IMR-90 (cell line): ENCODE data around the gene AAMDC. TPM values are rescaled to one million over a fixed set of nuclear protein-coding genes. Genes with fewer than 3 reads are reported as not detected.

Source experiments
- ATAC-seq: fragments of 200-7000 bp; cut with Tn5 transposase; 2 replicates; pipeline ENCODE4 v1.9.1; 2020; ENCODE audit warnings: low read depth, mild to moderate bottlenecking, moderate library complexity
- BruUV-seq: library from RNA; stranded (reverse); fragments of 400-500 nt; replicated peaks from 2 replicates; lab custom pipeline; 2021; lab: Mats Ljungman, UMichigan
- CTCF ChIA-PET: fragments of 300-600 bp; formaldehyde crosslinking; extraction: SDS; loops from one replicate; lab custom pipeline; 2021; ENCODE audit warnings: antibody characterized with exemption; lab: Yijun Ruan, JAX
- POLR2A ChIA-PET: fragments of 300-600 bp; sonication (Branson Sonifier 250); formaldehyde crosslinking; loops from one replicate; lab custom pipeline; 2022; ENCODE audit warnings: antibody characterized with exemption; ENCODE audit not compliant: unreplicated experiment; lab: Charles Lee
- DNase-seq: peaks from one replicate; pipeline ENCODE4 v3.0.0; 2013
- H2AFZ ChIP-seq: replicated peaks from 2 replicates; pipeline ENCODE3; 2013; ENCODE audit warnings: low read length, mild to moderate bottlenecking; ENCODE audit not compliant: poor library complexity
- H2AK5ac ChIP-seq: 2 replicates; pipeline ENCODE4 v1.6.1; 2013; ENCODE audit warnings: low read depth, low read length, inconsistent platforms
- H2AK9ac ChIP-seq: replicated peaks from 2 replicates; pipeline ENCODE3; 2013; ENCODE audit warnings: mild to moderate bottlenecking, low read depth, low read length, moderate library complexity; ENCODE audit not compliant: poor library complexity
- H2BK120ac ChIP-seq: 2 replicates; pipeline ENCODE4 v1.6.1; 2013; ENCODE audit warnings: low read depth, low read length, inconsistent platforms
- H2BK15ac ChIP-seq: 3 replicates; pipeline ENCODE4 v1.6.1; 2013; ENCODE audit warnings: low read depth, low read length, inconsistent platforms
- H2BK20ac ChIP-seq: 2 replicates; pipeline ENCODE4 v1.6.1; 2013; ENCODE audit warnings: low read depth, mild to moderate bottlenecking, inconsistent platforms, low read length, moderate library complexity
- H2BK5ac ChIP-seq: 2 replicates; pipeline ENCODE4 v1.6.1; 2013; ENCODE audit warnings: mild to moderate bottlenecking, low read depth, low read length, inconsistent platforms; ENCODE audit not compliant: poor library complexity, severe bottlenecking
- H3K14ac ChIP-seq: replicated peaks from 2 replicates; pipeline ENCODE4 v1.6.1; 2013; ENCODE audit warnings: low read depth, low read length, inconsistent platforms
- H3K18ac ChIP-seq: 2 replicates; pipeline ENCODE4 v1.6.1; 2013; ENCODE audit warnings: low read depth, low read length, control low read depth
- H3K23ac ChIP-seq: 2 replicates; pipeline ENCODE4 v1.6.1; 2013; ENCODE audit warnings: low read depth, low read length, inconsistent platforms
- H3K27ac ChIP-seq: 2 replicates; pipeline ENCODE4 v1.5.1; 2013; ENCODE audit warnings: mild to moderate bottlenecking, control low read depth, low read length; ENCODE audit not compliant: insufficient read depth
- H3K27me3 ChIP-seq: 2 replicates; pipeline ENCODE4 v1.6.1; 2013; ENCODE audit warnings: low read length; ENCODE audit not compliant: control insufficient read depth, insufficient read depth
- H3K36me3 ChIP-seq: 2 replicates; pipeline ENCODE4 v1.6.1; 2013; ENCODE audit warnings: low read length, mixed read lengths; ENCODE audit not compliant: control insufficient read depth, insufficient read depth
- H3K4ac ChIP-seq: 2 replicates; pipeline ENCODE4 v1.6.1; 2013; ENCODE audit warnings: low read depth, low read length, inconsistent platforms
- H3K4me1 ChIP-seq: 2 replicates; pipeline ENCODE4 v1.6.1; 2013; ENCODE audit warnings: low read length, mixed read lengths; ENCODE audit not compliant: control insufficient read depth, insufficient read depth
- H3K4me2 ChIP-seq: 2 replicates; pipeline ENCODE4 v1.6.1; 2013; ENCODE audit warnings: low read depth, mild to moderate bottlenecking, control low read depth, low read length, moderate library complexity
- H3K4me3 ChIP-seq: 2 replicates; pipeline ENCODE4 v1.5.1; 2013; ENCODE audit warnings: low read depth, mild to moderate bottlenecking, control low read depth, low read length, moderate library complexity; ENCODE audit not compliant: insufficient read depth
- H3K56ac ChIP-seq: 2 replicates; pipeline ENCODE4 v1.6.1; 2013; ENCODE audit warnings: low read length, inconsistent platforms; ENCODE audit not compliant: insufficient read depth; ENCODE audit errors: extremely low read depth
- H3K79me1 ChIP-seq, 2 experiments: 2 replicates each; pipeline ENCODE4 v1.6.1; 2013; ENCODE audit warnings: low read length in 2 of 2, inconsistent platforms in 1 of 2, low read depth in 1 of 2
- H3K9ac ChIP-seq: 2 replicates; pipeline ENCODE4 v1.6.1; 2013; ENCODE audit warnings: low read depth, low read length, control low read depth
- H3K9me1 ChIP-seq: 2 replicates; pipeline ENCODE4 v1.6.1; 2013; ENCODE audit warnings: low read length, inconsistent platforms; ENCODE audit not compliant: insufficient read depth
- H3K9me3 ChIP-seq: 2 replicates; pipeline ENCODE4 v1.6.1; 2013; ENCODE audit warnings: low read length; ENCODE audit not compliant: control insufficient read depth, insufficient read depth
- H4K20me1 ChIP-seq: 2 replicates; pipeline ENCODE4 v1.6.1; 2013; ENCODE audit warnings: low read length, inconsistent platforms; ENCODE audit not compliant: insufficient read depth
- H4K5ac ChIP-seq: 2 replicates; pipeline ENCODE4 v1.6.1; 2013; ENCODE audit warnings: mild to moderate bottlenecking, low read depth, low read length, control low read depth
- H4K8ac ChIP-seq, 2 experiments: 2 replicates each; pipeline ENCODE4 v1.6.1; 2013; ENCODE audit warnings: low read depth in 2 of 2, low read length in 2 of 2, control low read depth in 1 of 2, inconsistent platforms in 1 of 2
- H4K91ac ChIP-seq: 2 replicates; pipeline ENCODE4 v1.6.1; 2013; ENCODE audit warnings: low read depth, low read length, inconsistent platforms; ENCODE audit not compliant: insufficient read depth
- BHLHE40 ChIP-seq: fragments of 150-350 bp; IDR thresholded peaks from 2 replicates; pipeline ENCODE4 v1.6.1; 2016; ENCODE audit warnings: mild to moderate bottlenecking, low read depth, low read length
- CEBPB ChIP-seq: IDR thresholded peaks from 2 replicates; pipeline ENCODE4 v1.6.1; 2012; ENCODE audit warnings: low read depth, low read length, improper control_type of control experiment
- CHD1 ChIP-seq: IDR thresholded peaks from 2 replicates; pipeline ENCODE4 v1.6.1; 2012; ENCODE audit warnings: low read depth, low read length, improper control_type of control experiment
- FOS ChIP-seq: fragments of 150-350 bp; IDR thresholded peaks from 2 replicates; pipeline ENCODE4 v1.6.1; 2016; ENCODE audit warnings: low read depth, low read length
- MAFK ChIP-seq: IDR thresholded peaks from 2 replicates; pipeline ENCODE4 v1.6.1; 2012; ENCODE audit warnings: low read depth, low read length, improper control_type of control experiment
- MAZ ChIP-seq: IDR thresholded peaks from 2 replicates; pipeline ENCODE4 v1.6.1; 2012; ENCODE audit warnings: low read depth, mild to moderate bottlenecking, low read length, improper control_type of control experiment, moderate library complexity, borderline replicate concordance
- MXI1 ChIP-seq: IDR thresholded peaks from 2 replicates; pipeline ENCODE4 v1.6.1; 2012; ENCODE audit warnings: low read depth, mild to moderate bottlenecking, low read length, moderate library complexity, borderline replicate concordance
- NFE2L2 ChIP-seq: fragments of 150-350 bp; IDR thresholded peaks from 2 replicates; pipeline ENCODE4 v1.6.1; 2016; ENCODE audit warnings: low read depth, mild to moderate bottlenecking, low read length
- POLR2A ChIP-seq: IDR thresholded peaks from 2 replicates; pipeline ENCODE4 v1.6.1; 2012; ENCODE audit warnings: mild to moderate bottlenecking, low read depth, low read length
- RAD21 ChIP-seq: IDR thresholded peaks from 2 replicates; pipeline ENCODE4 v1.6.1; 2012; ENCODE audit warnings: low read length, improper control_type of control experiment
- RCOR1 ChIP-seq: IDR thresholded peaks from 2 replicates; pipeline ENCODE4 v1.6.1; 2012; ENCODE audit warnings: mild to moderate bottlenecking, low read length, improper control_type of control experiment; ENCODE audit not compliant: insufficient replicate concordance
- RFX5 ChIP-seq: IDR thresholded peaks from 2 replicates; pipeline ENCODE4 v1.8.0; 2012; ENCODE audit warnings: low read depth, mild to moderate bottlenecking, low read length, moderate library complexity
- SMC3 ChIP-seq: fragments of 150-350 bp; IDR thresholded peaks from 2 replicates; pipeline ENCODE4 v1.6.1; 2016; ENCODE audit warnings: low read depth, mild to moderate bottlenecking, antibody characterized with exemption, low read length, moderate library complexity
- USF2 ChIP-seq: fragments of 150-350 bp; IDR thresholded peaks from 2 replicates; pipeline ENCODE4 v1.6.1; 2017; ENCODE audit warnings: mild to moderate bottlenecking, antibody characterized with exemption, low read length, low read depth
- WGBS, 2 experiments: methylation state at CpG; one replicate each; pipeline versions ENCODE4 v1.1.5 to v1.1.7; 2013; ENCODE audit warnings: missing lambda C conversion rate in 2 of 2; ENCODE audit not compliant: insufficient read length in 1 of 2; ENCODE audit errors: extremely low coverage in 2 of 2; 5-methylcytosine and 5-hydroxymethylcytosine counted together
- dilution Hi-C: fragments of 300-500 bp; cut with HindIII; formaldehyde crosslinking; loops from one replicate; pipeline ENCODE4 v1.14.3; 2018; ENCODE audit warnings: low sequenced_read_pairs; ENCODE audit not compliant: unreplicated experiment
- in situ Hi-C: fragments of 300-500 bp; cut with MboI; formaldehyde crosslinking; loops from 3 replicates; pipeline ENCODE4 v1.14.3; 2019; ENCODE audit warnings: low sequenced_read_pairs, inconsistent platforms, mixed read lengths
- intact Hi-C: fragments of 100-400 bp; cut with micrococcal nuclease; formaldehyde crosslinking; loops from 2 replicates; pipeline ENCODE4 v1.10.0; 2022
- polyA plus RNA-seq, 3 experiments: library from polyadenylated mRNA; depleted of rRNA; stranded (reverse); fragments of >200 nt; gene quantifications; 2 replicates each; pipeline ENCODE4 v1.2.3, GENCODE V29; 2012; ENCODE audit warnings: low replicate concordance in 1 of 3
- total RNA-seq: library from RNA; depleted of rRNA; stranded (reverse); fragments of >200 nt; gene quantifications from 2 replicates; pipeline ENCODE4 v1.2.3, GENCODE V29; 2012
- TF ChIP-seq, protein P1 (sequence below): fragments of 150-350 bp; IDR thresholded peaks from 2 replicates; pipeline ENCODE4 v1.6.1; 2016; ENCODE audit warnings: low read depth, mild to moderate bottlenecking, low read length, moderate library complexity, borderline replicate concordance
- TF ChIP-seq, protein P2 (sequence below): conservative IDR thresholded peaks from 2 replicates; pipeline ENCODE4 v1.5.1; 2012; ENCODE audit warnings: mild to moderate bottlenecking, low read depth, low read length, improper control_type of control experiment

AAMDC gene
- total and polyA plus RNA-seq, 2 of the 4 experiments (the other 2 are of a cell fraction) = 15.8 to 47.6 TPM

- WGBS, 2 experiments = no CpG with 5 or more reads among the region's 3 CpGs
- dilution Hi-C loops = no loop called here
- no peak overlapping the region for H3K4me3 ChIP-seq
- H2AK5ac ChIP-seq = no peak overlapping the region
- no peak overlapping the region for H3K4ac ChIP-seq
- no peak overlapping the region for H3K9ac ChIP-seq
- H3K14ac ChIP-seq = no peak overlapping the region
- CTCF ChIA-PET = interaction anchor here (0.5 kb wide), 1 partner anchor 16 kb away, joined by 3 read pairs; no protein-coding TSS in a partner anchor
- no peak overlapping the region for H4K91ac ChIP-seq
- H2AFZ ChIP-seq = no peak overlapping the region
- H3K9me3 ChIP-seq = peaks cover 4% of the 10 kb centered on the region; the same call in 1 of the 2 replicates
- no peak for DNase-seq
- H3K27me3 ChIP-seq = no peaks in the 10 kb centered on the region
- H3K79me1 ChIP-seq = peaks cover 22 to 78% of the 10 kb centered on the region in 2 experiments
- TF ChIP-seq CHD1 = no peak
- TF ChIP-seq RFX5 = no peak
- TF ChIP-seq SMC3 = no peak
- TF ChIP-seq, protein P1, sequence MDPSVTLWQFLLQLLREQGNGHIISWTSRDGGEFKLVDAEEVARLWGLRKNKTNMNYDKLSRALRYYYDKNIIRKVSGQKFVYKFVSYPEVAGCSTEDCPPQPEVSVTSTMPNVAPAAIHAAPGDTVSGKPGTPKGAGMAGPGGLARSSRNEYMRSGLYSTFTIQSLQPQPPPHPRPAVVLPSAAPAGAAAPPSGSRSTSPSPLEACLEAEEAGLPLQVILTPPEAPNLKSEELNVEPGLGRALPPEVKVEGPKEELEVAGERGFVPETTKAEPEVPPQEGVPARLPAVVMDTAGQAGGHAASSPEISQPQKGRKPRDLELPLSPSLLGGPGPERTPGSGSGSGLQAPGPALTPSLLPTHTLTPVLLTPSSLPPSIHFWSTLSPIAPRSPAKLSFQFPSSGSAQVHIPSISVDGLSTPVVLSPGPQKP = no peak
- no peak for TF ChIP-seq MAZ
- no peak for TF ChIP-seq RCOR1
- TF ChIP-seq, protein P2, sequence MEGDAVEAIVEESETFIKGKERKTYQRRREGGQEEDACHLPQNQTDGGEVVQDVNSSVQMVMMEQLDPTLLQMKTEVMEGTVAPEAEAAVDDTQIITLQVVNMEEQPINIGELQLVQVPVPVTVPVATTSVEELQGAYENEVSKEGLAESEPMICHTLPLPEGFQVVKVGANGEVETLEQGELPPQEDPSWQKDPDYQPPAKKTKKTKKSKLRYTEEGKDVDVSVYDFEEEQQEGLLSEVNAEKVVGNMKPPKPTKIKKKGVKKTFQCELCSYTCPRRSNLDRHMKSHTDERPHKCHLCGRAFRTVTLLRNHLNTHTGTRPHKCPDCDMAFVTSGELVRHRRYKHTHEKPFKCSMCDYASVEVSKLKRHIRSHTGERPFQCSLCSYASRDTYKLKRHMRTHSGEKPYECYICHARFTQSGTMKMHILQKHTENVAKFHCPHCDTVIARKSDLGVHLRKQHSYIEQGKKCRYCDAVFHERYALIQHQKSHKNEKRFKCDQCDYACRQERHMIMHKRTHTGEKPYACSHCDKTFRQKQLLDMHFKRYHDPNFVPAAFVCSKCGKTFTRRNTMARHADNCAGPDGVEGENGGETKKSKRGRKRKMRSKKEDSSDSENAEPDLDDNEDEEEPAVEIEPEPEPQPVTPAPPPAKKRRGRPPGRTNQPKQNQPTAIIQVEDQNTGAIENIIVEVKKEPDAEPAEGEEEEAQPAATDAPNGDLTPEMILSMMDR = no peak
- TF ChIP-seq USF2 = no peak
- no peak for TF ChIP-seq FOS
- no peak for TF ChIP-seq BHLHE40
- TF ChIP-seq RAD21 = no peak
- no peak for TF ChIP-seq MXI1
- TF ChIP-seq NFE2L2 = no peak
- no peak for TF ChIP-seq CEBPB
- TF ChIP-seq MAFK = no peak
- TF ChIP-seq POLR2A = no peak
- peaks cover 3% of the 10 kb centered on the region for H3K4me1 ChIP-seq
- H3K27ac ChIP-seq = no peak overlapping the region
- no peak overlapping the region for H3K56ac ChIP-seq
- intact Hi-C loops = loop anchor here (5.0 kb wide), 1 partner anchor 33 kb away; no protein-coding TSS in a partner anchor
- no TSS peak for BruUV-seq
- peaks cover 6% of the 10 kb centered on the region; the same call in 1 of the 2 replicates for H3K36me3 ChIP-seq
- ATAC-seq = no peak
- no peak overlapping the region for H2BK15ac ChIP-seq
- H3K23ac ChIP-seq = no peak overlapping the region
- H3K9me1 ChIP-seq = peaks cover 3% of the 10 kb centered on the region
- no peak overlapping the region for H4K8ac ChIP-seq
- no peak overlapping the region for H2BK5ac ChIP-seq
- no peak overlapping the region for H2BK120ac ChIP-seq
- H2BK20ac ChIP-seq = no peak overlapping the region
- H3K4me2 ChIP-seq = no peak overlapping the region
- H4K5ac ChIP-seq = no peak overlapping the region
- peaks cover 83% of the 10 kb centered on the region for H4K20me1 ChIP-seq
- POLR2A ChIA-PET = no interaction called here
- in situ Hi-C loops = no loop called here
- H3K18ac ChIP-seq = no peak overlapping the region
- H2AK9ac ChIP-seq = no peak overlapping the region
Measured at GRCh38 chr11:77814848-77815247, 6.1 kb upstream of the AAMDC start.
